Upper lobe of left lung (tissue), 6 donors: ENCODE measurements around the gene PARG. TPM values are rescaled to one million over a fixed set of nuclear protein-coding genes. Genes with fewer than 3 reads are reported as not detected.
"Not testable (repeated sequence)": the region's sequence is repeated elsewhere in the genome, so short reads cannot be mapped to it uniquely, and the experiment has no call there.

ENCODE experiments used
- ATAC-seq, 2 donors: fragments of 200-7000 bp; cut with Tn5 transposase; one replicate each; pipeline ENCODE4 v1.9.1; 2022; ENCODE audit warnings: mild to moderate bottlenecking in 2 of 2, moderate library complexity in 2 of 2; ENCODE audit not compliant: low FRiP score in 2 of 2
- DNase-seq, 2 donors: peaks; one replicate each; pipeline ENCODE4 v3.0.0-alpha.2; 2019 to 2020
- H3K27ac ChIP-seq, 4 donors: fragments of 200-600 bp; sonication (generic); one replicate each; pipeline ENCODE4 v1.5.1; 2016 to 2019
- H3K27me3 ChIP-seq, 4 donors: fragments of 200-600 bp; sonication (generic); one replicate each; pipeline ENCODE4 v1.5.1; 2017 to 2019
- H3K36me3 ChIP-seq, 4 donors: fragments of 200-600 bp; sonication (generic); one replicate each; pipeline ENCODE4 v1.5.1; 2016 to 2019
- H3K4me1 ChIP-seq, 4 donors: fragments of 200-600 bp; sonication (generic); one replicate each; pipeline ENCODE4 v1.5.1; 2018 to 2019
- H3K4me3 ChIP-seq, 4 donors: fragments of 200-600 bp; sonication (generic); one replicate each; pipeline ENCODE4 v1.5.1; 2017 to 2019; ENCODE audit warnings: mild to moderate bottlenecking in 2 of 4, moderate library complexity in 1 of 4
- H3K9me3 ChIP-seq, 4 donors: fragments of 200-600 bp; sonication (generic); one replicate each; pipeline ENCODE4 v1.5.1; 2018 to 2019
- EP300 ChIP-seq, 4 donors: sonication (generic); formaldehyde crosslinking; IDR thresholded peaks; one replicate each; pipeline ENCODE4 v1.5.1; 2017; ENCODE audit warnings: antibody characterized with exemption in 4 of 4, control low read depth in 2 of 4
- POLR2A ChIP-seq, 4 donors: fragments of 450-650 bp; IDR thresholded peaks; one replicate each; pipeline ENCODE4 v1.5.1; 2016 to 2017; ENCODE audit warnings: antibody characterized with exemption in 4 of 4, mild to moderate bottlenecking in 2 of 4
- POLR2AphosphoS5 ChIP-seq, 2 donors: sonication (generic); formaldehyde crosslinking; IDR thresholded peaks; one replicate each; pipeline ENCODE4 v1.5.1; 2017; ENCODE audit warnings: antibody characterized with exemption in 2 of 2
- WGBS, 2 donors: methylation state at CpG; one replicate each; pipeline ENCODE4 v1.1.5; 2017 to 2018; 5-methylcytosine and 5-hydroxymethylcytosine counted together
- total RNA-seq, 6 donors: library from RNA; depleted of rRNA in 4 of 6; stranded (reverse); fragments of >200 nt in 4 of 6; gene quantifications; one replicate each; pipeline versions ENCODE4 v1.1.0 to v1.2.1, GENCODE V29; 2016 to 2021
- TF ChIP-seq, protein P1 (sequence below), 6 experiments: fragments of 450-650 bp in 4 of 6; fragments of 200-600 bp in 2 of 6; sonication (generic) in 2 of 6; IDR thresholded peaks; one replicate each; pipeline ENCODE4 v1.5.1; 2016 to 2019; ENCODE audit warnings: antibody characterized with exemption in 6 of 6
- donor health status: DM: no; HTN: no; CAD: no; lungs with moderate emphysema.
- donor health status: DM: no; HTN: yes; CAD: no; lungs with severe emphysema.

PARG gene
- total RNA-seq, 6 donors from 2014 or later = 17.3 to 35.6 (median 23.8) TPM

DNA sequence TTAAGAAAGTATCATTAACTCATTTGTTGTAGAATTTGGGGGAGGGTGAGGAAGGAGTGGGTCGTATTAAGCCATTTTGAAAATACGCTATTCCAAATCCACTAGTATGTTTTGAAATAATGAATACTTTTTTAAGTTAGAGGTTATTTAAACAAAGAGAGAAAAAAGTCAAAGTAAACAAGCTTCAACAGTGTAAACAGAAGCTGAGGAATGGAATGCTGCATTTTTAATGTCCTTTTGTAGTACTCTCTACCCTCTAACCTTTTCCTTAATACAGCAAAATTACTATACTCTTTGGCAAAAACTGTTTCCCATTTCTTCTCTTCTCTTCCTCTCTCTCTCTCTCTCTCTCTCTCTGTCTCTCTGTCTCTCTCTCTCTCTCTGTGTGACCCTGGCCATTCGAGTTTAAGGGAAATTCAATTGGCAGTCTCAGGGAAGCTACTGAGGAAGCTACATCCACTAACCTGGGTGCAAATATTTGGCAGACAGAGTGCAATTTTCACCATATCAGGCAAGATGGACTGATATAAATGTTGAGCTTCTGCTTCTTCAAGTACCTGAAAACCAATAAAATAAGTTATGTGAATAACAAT is 57.0 kb downstream of the PARG start:
- H3K27me3 ChIP-seq, ATAC-seq, H3K4me1 ChIP-seq, H3K4me3 ChIP-seq, DNase-seq, H3K9me3 ChIP-seq, H3K27ac ChIP-seq, H3K36me3 ChIP-seq: not testable (repeated sequence)
- 47 to 65% methylated on average over 1 of the region's 3 CpGs for WGBS, 2 donors

GRCh38 chr10:49883852-49884251 is 58.0 kb downstream of the PARG start:
- H3K4me3 ChIP-seq, ATAC-seq, DNase-seq, H3K27me3 ChIP-seq, H3K27ac ChIP-seq, H3K9me3 ChIP-seq, H3K4me1 ChIP-seq, H3K36me3 ChIP-seq: not testable (repeated sequence)
- WGBS, 2 donors = no CpG with 5 or more reads among the region's 3 CpGs

GRCh38 chr10:49882327-49882726 is 59.5 kb downstream of the PARG start:
- H3K4me3 ChIP-seq, ATAC-seq, H3K27me3 ChIP-seq, H3K36me3 ChIP-seq, DNase-seq, H3K9me3 ChIP-seq, H3K27ac ChIP-seq, H3K4me1 ChIP-seq: not testable (repeated sequence)
- 87 to 100% methylated on average over 2 of the region's 3 CpGs for WGBS, 2 donors

DNA sequence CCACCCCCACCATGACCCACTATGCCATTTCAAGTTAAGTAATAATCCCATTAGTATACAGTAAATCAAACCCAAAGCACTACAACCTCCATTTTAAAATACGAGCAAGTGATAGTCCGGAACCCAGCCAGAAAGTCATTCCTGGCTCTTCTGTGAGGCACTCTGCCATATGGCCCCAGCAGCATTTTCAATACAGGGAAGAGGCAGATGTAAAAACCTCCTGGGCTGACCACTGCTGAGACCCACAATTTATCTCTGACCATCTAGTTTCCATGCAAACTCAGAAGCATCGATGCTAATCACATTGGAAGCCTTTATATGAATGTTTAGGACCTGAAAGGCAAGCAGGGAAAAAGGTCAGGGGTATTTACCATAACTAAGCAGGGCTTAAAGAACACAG is 69.1 kb downstream of the PARG start:
- DNase-seq, H3K9me3 ChIP-seq, H3K4me1 ChIP-seq, H3K27ac ChIP-seq, ATAC-seq, H3K4me3 ChIP-seq, H3K36me3 ChIP-seq, H3K27me3 ChIP-seq: not testable (repeated sequence)
- WGBS, 2 donors = no CpG with 5 or more reads among the region's 3 CpGs

- not testable (repeated sequence) for H3K27me3 ChIP-seq, H3K9me3 ChIP-seq, DNase-seq, H3K36me3 ChIP-seq, H3K27ac ChIP-seq, ATAC-seq, H3K4me1 ChIP-seq, H3K4me3 ChIP-seq
- no CpG with 5 or more reads among the region's 3 CpGs for WGBS, 2 donors
Observed at GRCh38 chr10:49871462-49871861, 70.4 kb downstream of the PARG start.

GRCh38 chr10:49859933-49860332 is 81.9 kb downstream of the PARG start:
- H3K4me3 ChIP-seq, ATAC-seq, H3K36me3 ChIP-seq, DNase-seq, H3K9me3 ChIP-seq, H3K27ac ChIP-seq, H3K4me1 ChIP-seq, H3K27me3 ChIP-seq: not testable (repeated sequence)
- 94 to 98% methylated on average over 5 of the region's 5 CpGs for WGBS, 2 donors

DNA sequence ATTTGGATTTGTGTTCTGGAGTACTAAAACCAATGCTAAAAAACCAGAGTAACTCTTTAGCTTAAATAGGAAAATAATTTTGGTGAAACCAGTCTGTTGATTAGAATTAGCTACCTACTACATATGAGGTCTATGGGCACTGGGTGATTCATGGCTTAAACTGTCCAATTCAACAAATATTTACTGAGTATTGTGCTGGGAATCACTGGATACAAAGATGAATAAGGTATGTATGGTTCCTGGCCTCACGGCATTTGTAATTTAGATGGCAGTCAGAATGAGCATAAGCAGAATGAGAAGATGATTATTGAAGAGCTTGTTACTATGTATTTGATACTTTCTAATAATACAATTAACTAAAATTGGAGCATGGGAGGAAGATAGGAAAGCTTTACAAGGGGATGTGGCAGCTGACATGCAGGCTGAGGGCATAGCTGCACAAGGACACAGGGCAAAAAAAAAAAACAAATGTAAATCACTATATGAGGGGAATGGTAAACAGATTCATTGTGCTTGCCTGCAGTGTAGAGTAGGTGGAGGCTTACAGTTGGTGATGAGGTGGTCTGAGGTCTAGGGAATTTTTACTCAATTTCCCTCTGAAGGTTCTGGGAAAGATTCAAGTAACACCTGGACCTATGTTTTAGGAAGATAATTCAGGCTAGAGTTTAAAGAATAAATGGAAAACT is 83.0 kb downstream of the PARG start:
- H3K27ac ChIP-seq, H3K27me3 ChIP-seq, H3K4me1 ChIP-seq, H3K4me3 ChIP-seq, H3K36me3 ChIP-seq, H3K9me3 ChIP-seq, DNase-seq, ATAC-seq: not testable (repeated sequence)
- WGBS, 2 donors = 84 to 100% methylated on average over 1 of the region's 1 CpG

DNA sequence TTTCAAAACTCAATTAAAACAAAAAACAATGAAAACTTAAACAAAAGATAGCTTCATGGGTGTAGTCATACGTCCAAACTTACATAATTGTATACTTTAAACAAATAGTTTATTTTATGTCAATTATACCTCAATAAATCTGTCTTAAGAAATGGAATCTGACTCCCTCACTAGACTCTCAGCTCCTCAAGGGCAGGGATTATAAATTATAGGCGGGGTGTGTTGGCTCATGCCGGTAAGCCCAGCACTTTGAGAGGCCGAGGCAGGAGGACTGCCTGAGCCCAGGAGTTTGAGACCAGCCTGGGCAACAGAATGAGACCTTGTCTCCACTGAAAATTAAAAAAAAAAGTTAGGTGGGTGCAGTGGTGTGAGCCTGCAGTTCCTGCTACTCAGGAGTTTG is 92.3 kb downstream of the PARG start:
- H3K27ac ChIP-seq, ATAC-seq, H3K4me1 ChIP-seq, H3K9me3 ChIP-seq, H3K27me3 ChIP-seq, H3K36me3 ChIP-seq, DNase-seq, H3K4me3 ChIP-seq: not testable (repeated sequence)
- WGBS, 2 donors = 80 to 92% methylated on average over 4 of the region's 4 CpGs

GRCh38 chr10:49844775-49845595 is 96.8 kb downstream of the PARG start:
- WGBS, 2 donors = 91 to 94% methylated on average over 6 to 7 of the region's 7 CpGs
- H3K27me3 ChIP-seq = no peaks in the 10 kb centered on the region
- H3K4me3 ChIP-seq = no peak overlapping the region
- no peaks in the 10 kb centered on the region for H3K9me3 ChIP-seq
- DNase-seq (no peak), ATAC-seq (no peak)
- H3K27ac ChIP-seq = no peak overlapping the region
- H3K36me3 ChIP-seq = peaks cover 0 to 27% (median 6%) of the 10 kb centered on the region in 4 donors
- H3K4me1 ChIP-seq = no peaks in the 10 kb centered on the region
- TF ChIP-seq, protein P1, sequence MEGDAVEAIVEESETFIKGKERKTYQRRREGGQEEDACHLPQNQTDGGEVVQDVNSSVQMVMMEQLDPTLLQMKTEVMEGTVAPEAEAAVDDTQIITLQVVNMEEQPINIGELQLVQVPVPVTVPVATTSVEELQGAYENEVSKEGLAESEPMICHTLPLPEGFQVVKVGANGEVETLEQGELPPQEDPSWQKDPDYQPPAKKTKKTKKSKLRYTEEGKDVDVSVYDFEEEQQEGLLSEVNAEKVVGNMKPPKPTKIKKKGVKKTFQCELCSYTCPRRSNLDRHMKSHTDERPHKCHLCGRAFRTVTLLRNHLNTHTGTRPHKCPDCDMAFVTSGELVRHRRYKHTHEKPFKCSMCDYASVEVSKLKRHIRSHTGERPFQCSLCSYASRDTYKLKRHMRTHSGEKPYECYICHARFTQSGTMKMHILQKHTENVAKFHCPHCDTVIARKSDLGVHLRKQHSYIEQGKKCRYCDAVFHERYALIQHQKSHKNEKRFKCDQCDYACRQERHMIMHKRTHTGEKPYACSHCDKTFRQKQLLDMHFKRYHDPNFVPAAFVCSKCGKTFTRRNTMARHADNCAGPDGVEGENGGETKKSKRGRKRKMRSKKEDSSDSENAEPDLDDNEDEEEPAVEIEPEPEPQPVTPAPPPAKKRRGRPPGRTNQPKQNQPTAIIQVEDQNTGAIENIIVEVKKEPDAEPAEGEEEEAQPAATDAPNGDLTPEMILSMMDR (IDR thresholded peaks at IDR 0.05) = no peak
- TF ChIP-seq POLR2AphosphoS5 (IDR thresholded peaks at IDR 0.05) = no peak
- TF ChIP-seq POLR2A (IDR thresholded peaks at IDR 0.05) = no peak
- TF ChIP-seq EP300 (IDR thresholded peaks at IDR 0.05) = no peak

GRCh38 chr10:49842333-49842628 is 99.5 kb downstream of the PARG start:
- H3K27me3 ChIP-seq, DNase-seq, ATAC-seq, H3K9me3 ChIP-seq, H3K4me3 ChIP-seq, H3K4me1 ChIP-seq, H3K27ac ChIP-seq: not testable (repeated sequence)
- peaks cover 5 to 49% (median 10%) of the 10 kb centered on the region in 4 donors for H3K36me3 ChIP-seq
